ENCODE measurements around the gene UNC5A. TPM values are rescaled to one million over a fixed set of nuclear protein-coding genes. Genes with fewer than 3 reads are reported as not detected.

UNC5A gene
- total and polyA plus RNA-seq, 10 of the 15 experiments (the other 5 are each of a cell fraction or from before 2014, with no cell fraction given), result not detected

GRCh38 chr5:176874198-176874780, 63.9 kb downstream of the UNC5A start:
- FAIRE-seq, result no peak
- no peaks in the 10 kb centered on the region for H4K20me1 ChIP-seq (ENCODE audit: control insufficient read depth, insufficient read depth)
- no peak overlapping the region for H2AFZ ChIP-seq (ENCODE audit: control insufficient read depth, low read depth, low read length)
- CTCF ChIA-PET, result no interaction called here
- H3K9me3 ChIP-seq (replicated peaks; ENCODE audit: control insufficient read depth, insufficient read depth, low read length), result no peaks in the 10 kb centered on the region; the same call in 2 of the 3 replicates
- no peaks in the 10 kb centered on the region for H3K4me1 ChIP-seq (ENCODE audit: control insufficient read depth, insufficient read depth, low read length)
- WGBS (ENCODE audit: insufficient coverage, insufficient replicate concordance, low lambda C conversion rate, missing lambda C conversion rate), result 52% methylated on average over 20 of the region's 20 CpGs
- no peaks in the 10 kb centered on the region for H3K36me3 ChIP-seq (ENCODE audit: control insufficient read depth in 2 of 2, insufficient read depth in 2 of 2, low read length in 1 of 2)
- SMC1A ChIA-PET (ENCODE audit: uncharacterized antibody, unreplicated experiment), result no interaction called here
- H3K9ac ChIP-seq (ENCODE audit: control insufficient read depth, insufficient read depth, low read length), result no peak overlapping the region
- POLR2A ChIA-PET, result no interaction called here
- no peak overlapping the region for H3K4me3 ChIP-seq
- H3K27me3 ChIP-seq (replicated peaks in 1 of 2; ENCODE audit: control insufficient read depth in 2 of 2, insufficient read depth in 2 of 2, low read length in 1 of 2), result no peaks in the 10 kb centered on the region
- no peak for DNase-seq (ENCODE audit: low read depth, low spot score)
- BruUV-seq (replicated peaks), result no TSS peak
- intact Hi-C loops (cut with micrococcal nuclease; ENCODE audit: unreplicated experiment), result no loop called here
- no peak overlapping the region for H3K27ac ChIP-seq (ENCODE audit: control insufficient read depth, insufficient read depth)
- in situ Hi-C loops (cut with MboI), result no loop called here
- RAD21 ChIA-PET (ENCODE audit: unreplicated experiment), result no interaction called here
- no peak overlapping the region for H3K4me2 ChIP-seq (ENCODE audit: control insufficient read depth, insufficient read depth)
- no peak for ATAC-seq
- no peaks in the 10 kb centered on the region for H3K79me2 ChIP-seq (ENCODE audit: control insufficient read depth, insufficient read depth, low read length)
- TF ChIP-seq ATF2 (IDR thresholded peaks at IDR 0.05; ENCODE audit: low read length) (no peak), POLR2AphosphoS5 (IDR thresholded peaks at IDR 0.05; ENCODE audit: low read length) (no peak), EGR1 (IDR thresholded peaks at IDR 0.05; ENCODE audit: borderline replicate concordance in 1 of 2, low read depth in 2 of 2, low read length in 2 of 2) (no peak), MTA3 (IDR thresholded peaks at IDR 0.05; ENCODE audit: borderline replicate concordance, low read length) (no peak), JUNB (IDR thresholded peaks at IDR 0.05) (no peak), PKNOX1 (IDR thresholded peaks at IDR 0.05) (no peak), PML (IDR thresholded peaks at IDR 0.05; ENCODE audit: low read length) (no peak), SP1 (IDR thresholded peaks at IDR 0.05; ENCODE audit: low read depth, low read length) (no peak), SUPT20H (IDR thresholded peaks at IDR 0.05; ENCODE audit: borderline replicate concordance, control insufficient read depth, low read depth, low read length) (no peak), HCFC1 (IDR thresholded peaks at IDR 0.05; ENCODE audit: low read length) (no peak), RELB (IDR thresholded peaks at IDR 0.05; ENCODE audit: low read depth) (no peak), STAT1 (conservative IDR thresholded peaks at IDR 0.05) (no peak), RAD21 (IDR thresholded peaks at IDR 0.05; ENCODE audit: insufficient read depth, low read depth, low read length) (no peak), ZBTB11 (CRISPR knock-in tag; IDR thresholded peaks at IDR 0.05) (no peak), HDGF (IDR thresholded peaks at IDR 0.05) (no peak), BMI1 (IDR thresholded peaks at IDR 0.05; ENCODE audit: borderline replicate concordance) (no peak)

Data from GM12878 (cell line).